CD1c-positive myeloid dendritic cell (primary cell): ENCODE measurements around the gene HDDC3.
A peak's percentile ranks its signal among the peaks of the same experiment; 100 is the strongest.

ENCODE experiments used
- DNase-seq: peaks from one replicate; pipeline ENCODE4 v3.0.0-alpha.2; 2016; ENCODE audit errors: extremely low spot score

HDDC3 gene

DNA sequence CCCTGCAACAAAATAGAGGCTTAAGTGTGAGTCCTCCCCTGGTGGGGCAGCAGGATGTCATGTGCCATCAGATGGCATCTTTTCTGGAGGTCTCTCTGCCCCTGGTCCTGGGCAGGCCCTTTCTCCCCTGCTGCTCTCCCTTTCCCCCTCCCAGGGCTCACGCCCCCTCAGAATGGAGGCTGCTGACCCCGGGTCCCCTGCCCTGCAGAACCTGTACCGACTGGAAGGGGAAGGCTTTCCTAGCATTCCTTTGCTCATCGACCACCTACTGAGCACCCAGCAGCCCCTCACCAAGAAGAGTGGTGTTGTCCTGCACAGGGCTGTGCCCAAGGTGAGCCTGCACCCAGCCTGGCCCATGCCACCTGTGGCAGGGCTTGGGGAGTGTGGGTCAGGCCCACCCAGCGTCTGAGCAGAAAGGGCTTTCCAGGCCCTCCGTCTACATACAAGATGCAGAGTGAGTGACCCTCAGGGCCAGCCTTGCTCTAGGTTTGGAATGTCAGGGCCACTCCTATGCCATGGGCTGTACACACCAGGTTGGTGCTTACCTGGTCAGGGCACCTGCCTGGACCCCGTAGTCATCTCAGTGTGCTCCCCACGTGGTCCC lies 40.9 kb downstream of the HDDC3 start:
- DNase-seq: no peak

DNA sequence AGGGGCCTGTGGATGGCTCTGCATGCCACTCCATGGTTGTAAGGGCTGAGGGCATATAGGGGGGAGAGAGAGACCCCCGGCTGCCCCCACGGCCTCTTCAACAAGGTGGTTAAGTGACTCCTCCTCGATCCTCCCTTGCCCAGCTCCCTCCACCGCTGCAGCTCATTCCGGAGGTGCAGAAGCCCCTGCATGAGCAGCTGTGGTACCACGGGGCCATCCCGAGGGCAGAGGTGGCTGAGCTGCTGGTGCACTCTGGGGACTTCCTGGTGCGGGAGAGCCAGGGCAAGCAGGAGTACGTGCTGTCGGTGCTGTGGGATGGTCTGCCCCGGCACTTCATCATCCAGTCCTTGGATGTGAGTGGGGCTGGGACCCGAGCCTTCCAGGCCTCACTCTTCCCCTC lies 41.5 kb downstream of the HDDC3 start:
- DNase-seq: no peak

DNA sequence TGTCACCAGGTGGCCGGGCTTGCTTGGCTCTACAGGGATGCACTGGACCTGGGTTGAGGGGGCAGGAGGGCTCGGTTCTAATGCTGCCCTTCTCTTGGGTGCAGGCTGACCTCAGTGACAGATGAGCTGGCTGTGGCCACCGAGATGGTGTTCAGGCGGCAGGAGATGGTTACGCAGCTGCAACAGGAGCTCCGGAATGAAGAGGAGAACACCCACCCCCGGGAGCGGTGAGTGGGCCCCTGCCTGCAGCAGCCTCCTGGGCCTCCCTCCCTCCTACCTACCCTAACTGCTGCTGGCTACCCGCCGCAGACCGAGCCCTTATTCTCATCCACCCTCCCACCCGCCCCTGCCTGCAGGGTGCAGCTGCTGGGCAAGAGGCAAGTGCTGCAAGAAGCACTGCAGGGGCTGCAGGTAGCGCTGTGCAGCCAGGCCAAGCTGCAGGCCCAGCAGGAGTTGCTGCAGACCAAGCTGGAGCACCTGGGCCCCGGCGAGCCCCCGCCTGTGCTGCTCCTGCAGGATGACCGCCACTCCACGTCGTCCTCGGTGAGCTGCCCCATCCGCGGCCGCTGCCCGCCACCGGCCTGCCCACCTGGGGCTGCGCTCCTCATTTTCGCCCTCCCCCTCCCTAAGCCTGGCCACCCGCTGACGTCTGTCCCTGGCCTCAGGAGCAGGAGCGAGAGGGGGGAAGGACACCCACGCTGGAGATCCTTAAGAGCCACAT lies 42.5 kb downstream of the HDDC3 start:
- no peak for DNase-seq

DNA sequence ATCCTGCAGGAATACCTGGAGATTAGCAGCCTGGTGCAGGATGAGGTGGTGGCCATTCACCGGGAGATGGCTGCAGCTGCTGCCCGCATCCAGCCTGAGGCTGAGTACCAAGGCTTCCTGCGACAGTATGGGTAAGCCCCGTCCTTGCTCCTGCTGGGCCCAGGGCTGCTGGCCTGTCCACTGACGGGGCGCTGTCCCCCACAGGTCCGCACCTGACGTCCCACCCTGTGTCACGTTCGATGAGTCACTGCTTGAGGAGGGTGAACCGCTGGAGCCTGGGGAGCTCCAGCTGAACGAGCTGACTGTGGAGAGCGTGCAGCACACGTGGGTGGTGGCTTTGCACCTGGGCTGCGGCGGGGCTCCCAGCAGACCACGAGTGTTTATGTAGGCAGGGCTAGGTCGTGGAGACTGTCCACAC lies 43.0 kb downstream of the HDDC3 start:
- DNase-seq: no peak

DNA sequence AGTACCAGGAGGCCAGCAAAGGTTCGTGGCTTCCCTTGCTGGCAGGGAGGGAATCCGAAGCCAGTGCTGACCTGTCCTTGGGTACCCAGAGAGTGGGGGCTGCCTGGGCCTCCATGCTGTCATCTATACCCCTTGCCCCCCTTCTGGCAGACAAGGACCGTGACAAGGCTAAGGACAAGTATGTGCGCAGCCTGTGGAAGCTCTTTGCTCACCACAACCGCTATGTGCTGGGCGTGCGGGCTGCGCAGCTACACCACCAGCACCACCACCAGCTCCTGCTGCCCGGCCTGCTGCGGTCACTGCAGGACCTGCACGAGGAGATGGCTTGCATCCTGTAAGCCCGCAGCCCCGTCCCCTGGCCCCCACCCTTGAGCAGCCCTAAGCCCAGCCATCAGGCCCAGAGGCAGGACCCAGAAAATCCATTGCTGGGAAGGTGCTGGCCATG lies 45.3 kb downstream of the HDDC3 start:
- DNase-seq: no peak

DNA sequence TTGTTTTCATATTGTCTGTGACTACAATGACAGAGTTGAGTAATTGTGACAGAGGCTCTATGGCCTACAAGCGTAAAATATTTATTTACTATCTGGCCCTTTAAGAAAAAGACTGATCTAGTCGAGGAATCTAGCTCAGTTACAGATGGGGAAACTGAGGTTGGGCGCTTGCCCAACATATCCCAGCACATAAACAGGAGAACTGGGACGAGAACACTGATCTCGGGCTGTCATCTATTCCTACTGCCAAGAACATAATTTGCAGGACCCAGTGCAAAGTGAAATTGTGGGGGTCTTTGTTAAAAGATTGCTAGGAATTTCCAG lies 46.1 kb downstream of the HDDC3 start:
- no peak for DNase-seq

DNA sequence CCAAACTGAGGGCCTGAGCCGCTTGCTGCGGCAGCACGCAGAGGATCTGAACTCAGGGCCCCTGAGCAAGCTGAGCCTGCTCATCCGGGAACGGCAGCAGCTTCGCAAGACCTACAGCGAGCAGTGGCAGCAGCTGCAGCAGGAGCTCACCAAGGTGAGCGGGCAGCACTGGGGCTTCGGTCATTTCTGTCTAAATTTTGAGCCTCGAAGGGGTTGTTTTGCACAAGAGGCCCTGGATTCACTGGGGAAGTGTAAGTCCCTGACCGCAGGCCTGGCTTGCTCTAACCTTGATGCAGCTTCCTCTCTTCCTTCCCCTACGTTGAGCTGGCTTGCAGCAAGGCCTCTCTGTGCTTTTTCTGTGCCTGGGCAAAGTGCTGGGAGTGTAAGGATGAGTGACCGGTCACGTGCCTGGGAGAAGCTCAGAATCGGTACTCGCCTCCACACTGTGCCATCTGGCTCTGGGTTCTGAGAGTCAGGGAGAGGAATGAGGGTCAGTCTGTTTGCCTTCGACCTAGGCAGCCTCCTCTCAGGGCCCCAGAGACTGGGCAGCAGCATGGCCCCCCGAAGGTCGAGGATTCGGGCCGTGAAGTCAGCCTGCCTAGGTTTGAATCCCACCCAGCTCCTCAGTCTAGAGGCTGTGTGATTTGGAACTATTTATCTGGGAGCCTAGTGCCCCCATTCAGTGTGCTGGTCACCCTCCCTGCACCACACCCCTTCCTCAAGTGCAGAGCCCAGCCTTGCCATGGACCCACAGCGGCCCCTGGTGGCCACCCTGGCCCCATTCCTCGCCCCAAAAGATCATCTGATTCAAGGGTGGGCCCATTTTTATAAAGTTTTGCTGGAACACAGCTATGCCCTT lies 46.7 kb downstream of the HDDC3 start:
- peak; percentile 87 for DNase-seq

DNA sequence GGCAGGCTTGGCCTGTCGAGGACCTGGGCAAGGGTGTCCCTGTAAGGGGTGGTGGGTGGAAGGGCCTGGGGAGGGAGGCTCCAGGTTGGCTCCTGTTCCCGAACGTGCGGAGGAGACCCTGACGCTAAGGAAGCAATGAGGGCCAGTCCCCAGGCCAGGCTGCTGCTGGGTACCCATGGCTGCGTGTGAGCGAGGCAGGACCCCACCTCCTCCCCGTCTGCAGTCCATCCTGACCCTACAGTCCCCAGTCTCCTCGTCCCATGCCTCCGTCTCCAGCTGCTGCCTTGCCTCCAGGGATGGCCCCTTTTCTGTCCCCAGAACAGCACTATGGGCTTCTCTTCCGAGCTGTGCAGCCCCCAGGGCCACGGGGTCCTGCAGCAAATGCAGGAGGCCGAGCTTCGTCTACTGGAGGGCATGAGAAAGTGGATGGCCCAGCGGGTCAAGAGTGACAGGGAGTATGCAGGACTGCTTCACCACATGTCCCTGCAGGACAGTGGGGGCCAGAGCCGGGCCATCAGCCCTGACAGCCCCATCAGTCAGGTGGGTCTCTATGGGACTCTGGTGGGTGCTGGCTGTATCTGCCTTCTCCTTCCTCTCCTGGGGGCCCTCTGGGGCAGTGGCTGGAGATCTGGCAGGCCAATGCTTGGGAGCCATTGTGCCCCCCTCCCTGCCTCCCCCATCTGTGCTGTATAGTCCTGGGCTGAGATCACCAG lies 47.5 kb downstream of the HDDC3 start:
- DNase-seq: no peak

DNA sequence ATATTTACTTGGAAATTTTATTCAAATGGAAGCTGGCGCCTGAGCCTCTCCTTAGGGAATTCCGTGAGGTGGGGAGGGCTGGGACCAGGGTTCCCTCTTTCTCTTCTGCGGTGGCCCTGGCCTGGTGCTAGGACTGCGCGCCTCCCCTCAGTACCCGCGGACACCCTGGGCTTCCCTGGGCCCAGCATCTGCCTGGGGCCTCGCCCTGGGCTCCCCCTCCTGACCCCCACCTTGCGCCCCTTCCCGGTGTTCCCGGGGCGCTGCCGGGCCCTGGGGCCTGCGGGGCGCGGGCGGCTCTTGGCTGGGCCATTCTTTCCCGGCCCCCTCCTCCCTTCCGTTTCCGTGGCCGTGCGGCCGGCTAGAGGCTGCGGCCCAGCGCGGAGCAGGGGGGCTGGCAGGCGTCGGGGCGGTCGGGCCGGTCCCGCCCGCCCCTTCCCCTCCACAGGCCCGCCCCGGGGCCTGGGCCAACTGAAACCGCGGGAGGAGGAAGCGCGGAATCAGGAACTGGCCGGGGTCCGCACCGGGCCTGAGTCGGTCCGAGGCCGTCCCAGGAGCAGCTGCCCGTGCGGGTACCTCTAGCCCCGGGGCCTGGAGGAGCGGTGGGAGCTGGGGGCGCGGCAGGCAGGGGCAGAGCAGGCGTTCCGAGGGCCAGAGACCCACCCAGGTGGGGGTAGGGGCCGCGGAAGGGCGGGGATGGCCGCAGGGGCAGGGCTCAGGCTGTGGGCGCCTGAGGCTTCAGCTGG lies 48.2 kb downstream of the HDDC3 start, which contains the start of gene FES:
TSS of gene FES (plus strand) at position 529 of the 743 bp plus-strand sequence. CDS start 542 bp downstream, outside the sequence.
- DNase-seq: peak; percentile 86

DNA sequence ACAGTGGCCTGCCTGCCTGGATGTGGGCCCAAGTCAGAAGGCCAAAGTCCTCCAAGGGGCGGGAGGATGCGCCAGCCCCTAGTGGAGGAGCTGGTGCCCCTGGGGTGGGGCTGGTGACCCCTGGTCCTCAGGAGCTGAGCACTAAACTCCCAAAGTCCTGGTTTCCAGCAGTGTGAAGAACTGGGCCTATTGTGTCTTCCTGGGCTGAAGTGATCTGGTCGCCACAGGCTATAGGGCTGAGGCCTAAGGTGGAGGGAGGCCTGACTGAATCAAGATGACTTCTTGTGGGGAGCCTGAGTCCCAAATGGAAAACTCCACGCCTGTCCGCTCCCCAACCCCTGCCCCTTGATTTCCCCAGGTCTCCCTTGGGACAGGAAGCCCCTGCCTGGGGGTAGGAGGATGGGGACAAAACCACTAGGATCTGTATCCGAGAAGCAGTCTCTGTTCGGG lies 48.8 kb downstream of the HDDC3 start:
- DNase-seq: no peak

DNA sequence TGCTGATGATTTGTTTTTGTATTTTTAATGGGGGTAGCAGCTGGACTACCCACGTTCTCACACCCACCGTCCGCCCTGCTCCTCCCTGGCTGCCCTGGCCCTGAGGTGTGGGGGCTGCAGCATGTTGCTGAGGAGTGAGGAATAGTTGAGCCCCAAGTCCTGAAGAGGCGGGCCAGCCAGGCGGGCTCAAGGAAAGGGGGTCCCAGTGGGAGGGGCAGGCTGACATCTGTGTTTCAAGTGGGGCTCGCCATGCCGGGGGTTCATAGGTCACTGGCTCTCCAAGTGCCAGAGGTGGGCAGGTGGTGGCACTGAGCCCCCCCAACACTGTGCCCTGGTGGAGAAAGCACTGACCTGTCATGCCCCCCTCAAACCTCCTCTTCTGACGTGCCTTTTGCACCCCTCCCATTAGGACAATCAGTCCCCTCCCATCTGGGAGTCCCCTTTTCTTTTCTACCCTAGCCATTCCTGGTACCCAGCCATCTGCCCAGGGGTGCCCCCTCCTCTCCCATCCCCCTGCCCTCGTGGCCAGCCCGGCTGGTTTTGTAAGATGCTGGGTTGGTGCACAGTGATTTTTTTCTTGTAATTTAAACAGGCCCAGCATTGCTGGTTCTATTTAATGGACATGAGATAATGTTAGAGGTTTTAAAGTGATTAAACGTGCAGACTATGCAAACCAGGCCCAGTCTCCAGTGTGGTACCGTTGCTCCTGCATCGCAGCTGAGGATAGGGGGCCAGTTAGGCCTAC lies 49.4 kb downstream of the HDDC3 start:
- no peak for DNase-seq

DNA sequence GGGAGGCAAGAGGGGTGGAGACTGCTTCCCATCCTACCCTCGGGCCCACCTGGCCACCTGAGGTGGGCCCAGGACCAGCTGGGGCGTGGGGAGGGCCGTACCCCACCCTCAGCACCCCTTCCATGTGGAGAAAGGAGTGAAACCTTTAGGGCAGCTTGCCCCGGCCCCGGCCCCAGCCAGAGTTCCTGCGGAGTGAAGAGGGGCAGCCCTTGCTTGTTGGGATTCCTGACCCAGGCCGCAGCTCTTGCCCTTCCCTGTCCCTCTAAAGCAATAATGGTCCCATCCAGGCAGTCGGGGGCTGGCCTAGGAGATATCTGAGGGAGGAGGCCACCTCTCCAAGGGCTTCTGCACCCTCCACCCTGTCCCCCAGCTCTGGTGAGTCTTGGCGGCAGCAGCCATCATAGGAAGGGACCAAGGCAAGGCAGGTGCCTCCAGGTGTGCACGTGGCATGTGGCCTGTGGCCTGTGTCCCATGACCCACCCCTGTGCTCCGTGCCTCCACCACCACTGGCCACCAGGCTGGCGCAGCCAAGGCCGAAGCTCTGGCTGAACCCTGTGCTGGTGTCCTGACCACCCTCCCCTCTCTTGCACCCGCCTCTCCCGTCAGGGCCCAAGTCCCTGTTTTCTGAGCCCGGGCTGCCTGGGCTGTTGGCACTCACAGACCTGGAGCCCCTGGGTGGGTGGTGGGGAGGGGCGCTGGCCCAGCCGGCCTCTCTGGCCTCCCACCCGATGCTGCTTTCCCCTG lies 50.2 kb downstream of the HDDC3 start:
- DNase-seq: no peak

DNA sequence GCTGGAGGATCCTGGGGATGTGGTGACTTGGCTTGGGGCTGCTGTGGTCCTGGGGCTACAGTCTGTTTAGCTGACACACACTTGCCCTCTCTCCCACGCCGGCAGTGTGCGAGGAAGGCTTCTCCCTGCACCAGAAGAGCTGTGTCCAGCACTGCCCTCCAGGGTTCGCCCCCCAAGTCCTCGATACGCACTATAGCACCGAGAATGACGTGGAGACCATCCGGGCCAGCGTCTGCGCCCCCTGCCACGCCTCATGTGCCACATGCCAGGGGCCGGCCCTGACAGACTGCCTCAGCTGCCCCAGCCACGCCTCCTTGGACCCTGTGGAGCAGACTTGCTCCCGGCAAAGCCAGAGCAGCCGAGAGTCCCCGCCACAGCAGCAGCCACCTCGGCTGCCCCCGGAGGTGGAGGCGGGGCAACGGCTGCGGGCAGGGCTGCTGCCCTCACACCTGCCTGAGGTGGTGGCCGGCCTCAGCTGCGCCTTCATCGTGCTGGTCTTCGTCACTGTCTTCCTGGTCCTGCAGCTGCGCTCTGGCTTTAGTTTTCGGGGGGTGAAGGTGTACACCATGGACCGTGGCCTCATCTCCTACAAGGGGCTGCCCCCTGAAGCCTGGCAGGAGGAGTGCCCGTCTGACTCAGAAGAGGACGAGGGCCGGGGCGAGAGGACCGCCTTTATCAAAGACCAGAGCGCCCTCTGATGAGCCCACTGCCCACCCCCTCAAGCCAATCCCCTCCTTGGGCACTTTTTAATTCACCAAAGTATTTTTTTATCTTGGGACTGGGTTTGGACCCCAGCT lies 51.0 kb downstream of the HDDC3 start:
- DNase-seq: no peak

DNA sequence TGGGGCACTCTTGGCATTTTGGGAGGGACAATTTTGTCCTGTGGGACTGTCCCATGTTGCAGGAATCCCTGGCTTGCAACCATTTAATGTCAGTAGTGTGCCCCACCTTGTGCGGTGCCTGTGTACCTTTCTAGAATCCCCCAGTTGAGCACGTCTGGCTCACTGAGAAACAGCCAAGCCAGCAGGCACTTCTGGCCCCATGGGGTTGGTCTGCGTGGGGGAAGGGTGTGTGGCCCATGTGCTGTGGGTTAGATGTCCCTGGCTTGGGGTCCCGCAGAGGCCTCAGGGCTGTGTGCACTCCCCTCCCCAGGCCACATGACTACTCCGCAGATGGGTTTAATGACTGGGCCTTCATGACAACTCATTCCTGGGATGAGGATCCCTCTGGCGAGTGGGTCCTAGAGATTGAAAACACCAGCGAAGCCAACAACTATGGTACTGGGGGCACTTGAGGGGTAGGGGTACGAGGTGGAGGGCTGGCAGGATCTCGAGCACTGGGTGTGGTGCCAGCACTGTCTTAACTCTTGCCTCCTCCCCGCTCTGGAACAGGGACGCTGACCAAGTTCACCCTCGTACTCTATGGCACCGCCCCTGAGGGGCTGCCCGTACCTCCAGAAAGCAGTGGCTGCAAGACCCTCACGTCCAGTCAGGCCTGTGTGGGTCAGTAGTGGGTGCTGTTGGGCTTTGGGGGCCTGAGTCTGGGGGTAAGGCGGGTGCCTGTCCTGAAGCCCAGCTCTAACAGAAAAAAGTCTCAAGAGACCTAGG lies 51.8 kb downstream of the HDDC3 start:
- no peak for DNase-seq
